ENCODE data around the gene PCDHB6.
A peak's percentile ranks its signal among the peaks of the same experiment; 100 is the strongest.
"Not testable (repeated sequence)": the region's sequence is repeated elsewhere in the genome, so short reads cannot be mapped to it uniquely, and the experiment has no call there.

Gene PCDHB6

GRCh38 chr5:141172381-141173204 is 22.7 kb downstream of the PCDHB6 start, which contains the start of gene PCDHB7:
Gene PCDHB7, plus strand, starts transcription at chr5:141172644. Its CDS starts 192 bp downstream, at chr5:141172836.
- DNase-seq, result no peak

GRCh38 chr5:141174291-141175104 is 24.6 kb downstream of the PCDHB6 start:
- DNase-seq, result not testable (repeated sequence)

GRCh38 chr5:141175933-141176332 is 26.1 kb downstream of the PCDHB6 start:
- no peak for DNase-seq

- not testable (repeated sequence) for DNase-seq
These were observed 27.8 kb downstream of the PCDHB6 start, which contains the start of gene PCDHB8 for GRCh38 chr5:141177577-141178191. Gene PCDHB8, plus strand, starts transcription at chr5:141177790. Its CDS starts 245 bp downstream, at chr5:141178035.

- not testable (repeated sequence) for DNase-seq
These were observed 29.5 kb downstream of the PCDHB6 start for GRCh38 chr5:141179371-141179770.

- not testable (repeated sequence) for DNase-seq
These were observed 30.0 kb downstream of the PCDHB6 start for GRCh38 chr5:141179876-141180275.

- no peak for DNase-seq
These were observed 30.5 kb downstream of the PCDHB6 start for GRCh38 chr5:141180313-141180712.

- DNase-seq, result no peak
These were observed 32.4 kb downstream of the PCDHB6 start, which contains the start of gene PCDHB16 for GRCh38 chr5:141182248-141182647. Gene PCDHB16, plus strand, starts transcription at chr5:141182387. Its CDS starts 173 bp downstream, at chr5:141182560.

- not testable (repeated sequence) for DNase-seq
These were observed 34.4 kb downstream of the PCDHB6 start for GRCh38 chr5:141184117-141184855.

- DNase-seq, result no peak
These were observed 37.1 kb downstream of the PCDHB6 start, which contains the start of gene PCDHB9 for GRCh38 chr5:141186897-141187512. Gene PCDHB9, plus strand, starts transcription at chr5:141187161. Its CDS starts 158 bp downstream, at chr5:141187319.

GRCh38 chr5:141188682-141189081 is 38.8 kb downstream of the PCDHB6 start:
- not testable (repeated sequence) for DNase-seq

GRCh38 chr5:141189131-141189530 is 39.3 kb downstream of the PCDHB6 start:
- not testable (repeated sequence) for DNase-seq

GRCh38 chr5:141192110-141192725 is 42.4 kb downstream of the PCDHB6 start, which contains the start of gene PCDHB10:
Gene PCDHB10, plus strand, starts transcription at chr5:141192353. Its CDS starts 200 bp downstream, at chr5:141192553.
- peak in 1 of 2 donors; percentile 17 for DNase-seq

GRCh38 chr5:141194332-141194731 is 44.5 kb downstream of the PCDHB6 start:
- DNase-seq, result not testable (repeated sequence)

GRCh38 chr5:141196363-141196762 is 46.5 kb downstream of the PCDHB6 start:
- no peak for DNase-seq

GRCh38 chr5:141199359-141200235 is 49.7 kb downstream of the PCDHB6 start, which contains the start of gene PCDHB11:
Gene PCDHB11, plus strand, starts transcription at chr5:141199627. Its CDS starts 148 bp downstream, at chr5:141199775.
- DNase-seq, result no peak

GRCh38 chr5:141201126-141201525 is 51.3 kb downstream of the PCDHB6 start:
- not testable (repeated sequence) for DNase-seq

GRCh38 chr5:141201646-141202045 is 51.8 kb downstream of the PCDHB6 start:
- not testable (repeated sequence) for DNase-seq

All from inflammatory macrophage (primary cell).